ENCODE results near the gene CDX1.

Gene CDX1

DNA sequence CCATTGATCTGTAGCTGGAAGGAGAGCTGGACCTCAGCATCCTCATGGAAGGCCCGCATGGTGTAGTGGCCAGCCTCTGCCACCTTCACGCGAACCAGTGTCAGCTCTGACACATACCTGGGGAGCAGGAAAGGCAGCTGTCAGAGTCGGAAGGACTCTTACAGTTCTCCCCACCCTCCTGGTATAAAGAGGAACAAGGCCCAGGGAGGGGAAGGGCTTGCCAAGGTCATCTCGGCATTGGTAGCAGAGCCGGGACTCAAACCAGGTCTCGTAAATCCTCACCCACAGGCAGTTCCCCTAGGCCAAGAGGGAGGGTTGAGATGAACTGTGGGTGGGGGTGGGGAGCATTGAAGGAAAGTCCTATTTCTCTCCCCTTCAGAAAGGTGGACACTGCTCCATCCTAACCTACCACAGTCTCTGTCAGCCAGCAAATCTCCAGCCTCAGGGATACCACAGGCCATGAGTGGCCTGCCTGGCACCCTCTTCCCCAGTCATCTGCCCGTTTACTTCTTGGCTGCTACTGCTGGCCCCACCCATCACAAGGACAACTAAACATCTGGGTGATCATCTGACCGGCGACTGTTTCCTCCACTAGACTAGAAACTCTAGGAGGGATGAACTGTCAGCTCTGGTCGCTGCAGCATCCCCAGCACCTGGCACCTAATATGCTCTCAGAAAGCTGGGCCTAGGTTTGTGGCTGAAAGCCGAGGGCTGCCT lies 34.4 kb upstream of the CDX1 start:
- no peak for DNase-seq

DNA sequence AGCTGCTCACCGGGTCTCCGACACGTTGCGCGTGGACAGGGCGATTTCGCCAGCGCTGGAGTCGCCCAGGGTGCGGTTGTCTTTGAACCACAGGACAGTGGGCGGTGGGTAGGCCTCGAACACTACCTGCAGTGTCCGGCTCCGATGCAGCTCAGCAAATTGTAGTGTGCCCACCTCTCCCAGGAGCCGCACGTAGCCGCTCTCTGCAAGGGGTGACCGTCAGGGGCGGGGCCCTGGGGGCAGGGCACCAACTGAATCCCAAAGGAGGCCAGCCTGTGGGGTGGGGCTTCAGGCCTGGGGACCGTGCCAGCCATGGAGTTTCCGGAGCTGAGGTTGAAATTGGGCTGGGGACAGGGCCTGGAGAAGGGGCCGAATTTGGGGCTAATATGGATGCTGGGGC lies 33.8 kb upstream of the CDX1 start:
- no peak for DNase-seq

DNA sequence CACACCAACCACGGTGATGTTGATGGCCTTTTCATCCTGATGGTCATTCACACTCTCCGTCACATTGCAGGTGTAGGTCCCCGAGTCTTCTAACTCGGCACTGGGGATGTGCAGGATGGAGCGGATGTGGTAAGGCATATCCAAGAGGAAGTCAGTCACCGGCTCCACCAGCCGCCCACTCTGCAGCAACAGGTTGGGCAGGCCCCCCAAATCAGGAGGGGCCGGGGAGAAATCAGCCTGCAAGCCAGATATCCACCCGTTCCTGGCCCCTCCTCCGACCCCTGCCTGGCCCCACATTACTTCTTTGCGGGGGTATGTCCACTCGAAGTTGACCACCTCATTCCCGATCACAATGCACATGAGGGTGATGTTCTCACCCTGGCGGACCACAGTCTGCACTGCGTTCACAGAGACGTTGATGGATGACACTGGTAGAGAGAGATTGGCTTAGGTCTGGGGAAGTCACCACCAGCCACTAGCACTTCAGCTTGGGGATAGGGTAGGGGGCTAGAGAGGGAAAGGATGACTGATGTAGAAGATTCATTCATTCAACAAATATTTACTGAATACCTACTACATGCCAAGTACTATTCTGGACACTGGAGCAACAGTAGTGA lies 32.9 kb upstream of the CDX1 start:
- no peak for DNase-seq

DNA sequence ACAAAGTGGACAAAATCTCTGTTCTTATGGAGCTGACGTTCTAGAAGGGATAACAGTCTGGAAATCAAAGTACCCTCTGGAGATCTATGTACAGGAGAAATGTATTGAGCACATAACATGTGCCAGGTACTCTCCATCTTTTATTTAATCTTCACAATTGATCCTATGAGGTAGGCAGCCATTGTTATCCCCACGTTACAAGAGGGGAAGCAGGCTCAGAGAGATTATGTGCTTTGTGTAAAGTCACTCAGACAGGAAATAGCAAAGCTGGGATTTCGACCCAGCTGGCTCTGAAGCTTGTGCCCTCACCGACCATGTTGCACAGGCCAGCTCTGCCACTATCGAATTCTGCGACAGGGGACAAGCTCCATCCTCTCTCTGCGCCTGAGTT lies 32.4 kb upstream of the CDX1 start:
- no peak for DNase-seq

DNA sequence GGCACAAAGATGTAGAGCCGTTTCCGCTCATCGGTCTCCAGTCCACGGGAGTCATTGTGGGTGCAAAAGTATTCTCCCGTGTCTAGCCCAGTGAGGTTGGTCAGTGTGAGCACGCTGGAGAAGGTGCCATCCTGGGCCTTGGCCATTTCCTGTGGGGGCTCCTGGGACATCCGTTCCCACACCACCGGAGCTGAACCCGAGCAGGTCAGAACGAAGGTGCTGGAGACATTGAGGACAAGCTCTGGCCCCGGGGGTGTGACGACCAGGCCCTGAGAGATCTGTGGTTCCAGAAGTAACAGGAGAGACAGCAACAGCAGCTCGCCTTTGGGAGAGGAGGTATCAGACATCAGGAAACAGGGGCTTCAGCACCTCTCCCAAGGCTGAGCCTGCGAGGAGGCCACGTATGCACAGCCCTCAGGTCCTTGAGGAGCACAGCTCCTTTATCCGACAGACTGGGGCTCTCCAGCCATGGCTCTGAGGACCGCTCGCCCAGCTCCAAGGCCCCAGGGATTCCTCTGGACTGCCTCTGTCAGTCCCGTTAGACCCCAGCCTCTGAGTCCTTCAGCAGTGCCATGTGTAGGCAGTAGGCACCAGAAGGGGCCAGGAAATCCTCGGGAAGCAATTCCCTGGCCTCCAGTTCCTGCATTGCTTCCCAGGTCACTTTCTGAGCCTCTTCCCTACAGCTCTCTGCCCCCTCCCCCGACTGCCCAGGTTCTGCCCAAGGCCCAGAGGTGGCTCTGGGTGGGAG lies 30.8 kb upstream of the CDX1 start:
- DNase-seq, result no peak

DNA sequence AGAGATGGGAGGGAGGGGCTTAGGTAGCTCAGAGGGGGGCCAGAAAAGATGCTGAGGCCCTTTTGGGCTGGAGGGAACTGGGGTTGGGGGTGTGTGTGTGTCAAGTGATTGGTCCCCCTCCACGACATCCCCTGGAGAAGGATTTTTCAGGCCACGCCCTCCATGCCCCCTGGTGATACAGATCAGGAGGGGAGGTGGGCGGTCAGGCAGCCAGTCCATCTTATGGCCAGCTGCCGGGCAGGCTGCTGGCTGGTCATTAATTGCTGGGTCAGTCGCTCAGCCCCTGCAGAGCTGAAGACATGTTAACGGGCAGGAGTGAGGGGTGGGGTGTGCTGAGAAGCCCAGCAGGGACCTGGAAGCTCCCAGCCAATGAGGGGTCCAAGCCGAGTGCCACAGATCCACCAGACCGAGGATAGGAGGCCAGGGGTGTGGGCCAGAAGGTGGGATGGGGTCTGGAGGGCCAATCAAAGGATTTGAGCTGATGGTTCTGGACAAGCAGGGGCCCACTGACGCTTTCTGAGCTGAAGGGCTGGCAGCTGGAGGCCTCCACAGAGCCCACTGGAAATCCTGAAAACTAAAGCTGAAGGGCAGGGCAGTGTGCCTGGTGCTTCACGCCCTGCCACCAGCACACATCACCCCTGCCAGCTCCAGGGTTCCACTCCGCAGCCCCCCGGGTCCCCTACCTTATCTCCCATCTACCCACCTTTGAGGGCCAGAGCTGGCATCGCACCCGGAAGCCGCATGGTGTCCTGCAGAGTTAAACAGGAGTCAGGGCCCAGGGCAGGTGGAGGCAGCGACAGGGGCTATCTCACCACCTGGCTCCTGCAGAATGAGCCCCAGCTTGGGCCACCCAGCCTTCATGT lies 30.0 kb upstream of the CDX1 start:
- no peak for DNase-seq

DNA sequence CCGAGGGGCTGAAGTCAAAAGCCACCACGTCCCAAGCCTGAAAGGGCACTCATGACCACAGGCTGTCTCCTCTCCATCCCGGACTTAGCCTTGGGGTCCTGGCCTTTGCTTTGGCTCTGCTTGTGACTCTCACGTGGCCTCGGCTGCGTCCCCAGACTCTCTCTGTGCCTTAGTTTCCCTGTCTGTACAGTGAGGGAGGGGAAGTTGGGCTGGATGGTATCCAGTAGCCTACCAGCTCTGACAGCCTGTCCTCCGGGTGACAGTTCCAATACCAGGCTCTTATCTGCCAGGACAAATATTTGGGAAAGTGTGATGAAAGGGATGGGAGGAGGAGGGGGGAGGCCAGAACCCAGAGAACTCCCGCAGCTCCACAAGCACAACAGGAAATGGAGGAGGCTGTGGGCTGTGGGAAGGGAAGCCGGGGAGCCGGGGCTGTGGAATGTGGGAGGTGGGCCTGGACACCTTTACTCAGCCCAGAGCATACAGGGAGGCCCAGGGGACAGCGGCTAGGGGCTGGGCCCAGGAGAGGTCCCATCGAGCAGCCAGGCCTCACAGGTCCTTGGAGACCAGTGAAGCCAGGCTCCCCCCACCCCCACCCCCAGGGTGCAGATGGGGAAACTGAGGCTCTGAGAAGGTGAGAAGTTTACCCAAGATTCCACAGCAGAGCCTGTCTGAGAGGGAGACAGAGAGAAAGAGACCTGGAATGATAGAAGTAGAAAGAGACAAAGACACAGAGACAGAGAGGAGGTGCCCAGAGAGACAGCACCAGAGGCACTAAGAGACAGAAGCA lies 29.2 kb upstream of the CDX1 start:
- no peak for DNase-seq

DNA sequence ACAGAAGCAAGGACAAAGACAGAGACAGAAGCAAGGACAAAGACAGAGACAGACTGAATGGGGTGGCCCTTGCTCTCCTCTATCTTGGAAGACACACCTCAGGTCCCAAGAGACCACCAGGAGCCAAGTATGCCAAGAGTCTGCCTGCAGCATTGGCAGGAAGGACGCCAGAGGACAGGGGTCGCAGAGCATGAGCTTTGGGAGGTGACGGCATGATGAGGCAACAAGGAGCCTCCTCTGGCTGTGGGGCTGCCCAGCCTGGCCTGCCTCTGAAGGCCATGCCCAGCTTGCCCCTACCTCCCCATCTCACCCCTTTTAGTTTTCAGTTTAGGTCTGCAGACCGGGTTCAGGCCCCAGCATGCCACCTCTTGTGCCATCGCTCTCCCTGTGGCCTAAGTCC lies 28.6 kb upstream of the CDX1 start:
- no peak for DNase-seq

DNA sequence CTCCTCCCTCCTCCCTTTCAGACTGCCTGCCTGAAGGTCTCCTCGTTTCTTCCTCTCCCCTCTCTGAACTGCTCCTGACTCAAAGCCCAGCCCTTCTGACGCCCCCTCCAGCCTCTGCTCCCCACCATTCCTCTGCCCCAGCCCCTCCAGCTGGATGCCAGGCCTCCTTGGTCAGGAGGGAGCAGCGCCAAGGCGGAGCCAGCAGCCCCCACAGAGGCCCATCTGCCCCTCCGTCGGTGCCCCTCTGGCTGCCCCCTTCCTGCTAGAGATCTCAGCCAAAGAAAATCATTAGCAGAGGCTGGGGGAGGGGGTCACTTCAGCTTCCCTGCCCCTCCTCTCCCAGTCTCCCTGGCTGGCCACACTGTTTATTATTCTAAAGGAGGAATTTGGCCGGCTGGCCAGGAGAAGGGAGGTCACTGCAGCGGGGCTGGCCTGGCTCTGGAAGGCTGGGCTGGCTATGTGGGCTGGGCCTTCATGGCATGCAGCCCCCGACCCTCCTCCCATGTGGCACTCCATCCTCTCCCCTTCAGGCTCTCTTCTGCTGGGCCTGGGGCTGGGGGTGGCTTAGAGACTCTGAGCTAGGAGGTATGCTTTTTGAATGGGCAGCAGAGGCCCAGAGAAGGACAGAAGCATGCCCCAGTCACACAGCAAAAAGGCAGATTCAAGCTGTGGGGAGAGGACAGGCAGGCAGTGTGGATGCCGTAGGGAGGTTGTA lies 27.9 kb upstream of the CDX1 start:
- DNase-seq, result no peak

DNA sequence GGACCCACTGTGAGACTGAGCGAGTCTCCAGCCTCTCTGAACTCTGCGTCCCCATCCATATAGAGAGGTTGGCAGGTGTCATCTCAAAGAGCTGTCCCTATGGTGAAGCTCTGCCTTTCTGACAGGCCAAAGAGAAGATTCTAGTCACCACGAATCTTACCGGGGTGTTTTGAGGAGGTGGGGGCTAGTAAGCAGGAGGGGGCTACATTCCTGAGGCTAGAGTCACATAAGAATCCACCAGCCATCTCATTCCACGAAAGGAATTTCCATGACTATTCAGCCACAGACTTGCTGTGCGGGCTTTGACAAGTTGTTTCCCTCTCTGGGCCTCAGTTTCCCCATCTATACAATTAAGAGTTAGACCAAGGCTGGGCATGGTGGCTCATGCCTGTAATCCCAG lies 27.2 kb upstream of the CDX1 start:
- DNase-seq, result no peak

DNA sequence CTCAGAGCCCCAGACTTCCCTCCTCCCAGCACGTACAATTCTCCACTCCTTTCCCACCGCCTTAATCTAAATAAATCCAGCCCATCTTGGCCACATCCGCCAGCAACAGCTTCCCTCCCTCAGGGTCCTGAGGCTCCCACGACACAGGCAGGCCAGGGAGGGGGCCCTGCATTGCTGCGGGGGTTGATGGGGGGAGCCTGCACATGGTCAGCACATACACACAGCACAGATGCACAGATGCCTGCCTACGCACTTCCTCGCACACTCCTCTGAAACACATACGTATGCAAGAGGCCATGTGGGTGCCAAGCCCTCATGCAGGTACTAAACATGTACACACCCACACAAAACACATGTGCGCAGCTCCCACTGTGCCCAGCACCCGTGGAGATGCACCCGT lies 25.7 kb upstream of the CDX1 start:
- no peak for DNase-seq

DNA sequence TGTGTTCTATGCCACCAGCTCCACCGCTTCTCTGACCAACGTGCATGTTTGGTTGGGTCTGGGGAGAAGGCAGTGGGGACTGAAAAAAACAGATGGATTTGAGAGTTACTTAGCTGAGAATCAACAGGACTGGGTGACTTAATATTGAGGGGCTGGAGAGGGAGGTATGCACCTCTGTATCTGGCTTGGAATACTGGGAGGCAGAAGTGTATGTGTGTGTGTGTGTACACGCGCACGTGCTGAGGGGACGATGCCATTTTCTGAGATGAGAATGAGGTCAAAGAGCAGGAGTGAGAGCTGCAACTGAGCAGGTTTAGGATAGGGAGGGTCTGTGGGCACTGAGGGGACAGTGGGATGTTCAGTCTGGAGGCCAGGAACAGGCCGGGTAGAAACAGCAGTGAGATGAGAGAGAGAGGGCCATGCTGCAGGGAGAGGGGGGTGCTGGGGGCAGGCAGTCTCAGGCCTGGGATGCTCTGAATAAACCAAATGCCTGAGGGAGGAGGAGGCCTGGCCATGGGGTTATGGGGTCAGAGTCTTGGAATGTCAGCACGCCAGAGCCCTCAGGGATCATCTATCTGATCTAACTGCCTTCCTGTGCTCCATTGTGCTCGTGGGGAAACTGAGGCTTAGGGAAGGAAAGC lies 24.9 kb upstream of the CDX1 start:
- no peak for DNase-seq

DNA sequence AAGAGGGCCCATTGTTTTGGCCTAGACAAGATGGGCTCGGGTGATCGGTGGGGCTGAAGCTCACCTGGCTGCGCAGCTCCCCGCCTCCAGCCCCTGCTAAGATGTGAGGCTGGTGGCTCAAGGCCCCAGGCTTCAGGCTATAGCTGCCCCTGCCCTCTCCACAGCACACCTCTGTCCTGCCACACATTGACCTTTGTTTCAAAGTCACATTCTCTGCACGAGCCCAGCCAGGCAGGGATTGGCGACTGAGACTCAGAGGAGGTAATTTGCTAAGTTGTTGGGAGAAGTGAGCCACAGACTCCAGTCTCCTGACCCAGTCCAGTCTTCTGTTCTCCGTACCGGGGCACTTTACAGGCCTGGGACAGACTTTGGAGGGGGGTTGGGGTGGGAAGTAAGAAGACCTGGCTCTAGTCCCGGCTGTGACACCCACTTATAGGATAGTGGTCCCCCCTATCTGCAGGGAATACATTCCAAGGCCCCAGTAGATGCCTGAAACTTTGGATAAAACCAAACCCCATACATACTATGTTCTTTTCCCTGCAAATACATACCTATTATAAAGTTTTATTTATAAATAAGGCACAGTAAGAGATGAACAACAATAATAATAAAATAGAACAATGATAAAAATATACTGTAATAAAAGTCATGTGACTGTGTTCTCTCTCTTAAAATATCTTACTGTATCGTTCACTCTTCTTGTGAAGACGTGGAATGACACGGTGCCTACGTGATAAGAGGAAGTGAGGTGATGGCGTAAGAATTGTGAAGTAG lies 24.2 kb upstream of the CDX1 start:
- DNase-seq, result no peak

DNA sequence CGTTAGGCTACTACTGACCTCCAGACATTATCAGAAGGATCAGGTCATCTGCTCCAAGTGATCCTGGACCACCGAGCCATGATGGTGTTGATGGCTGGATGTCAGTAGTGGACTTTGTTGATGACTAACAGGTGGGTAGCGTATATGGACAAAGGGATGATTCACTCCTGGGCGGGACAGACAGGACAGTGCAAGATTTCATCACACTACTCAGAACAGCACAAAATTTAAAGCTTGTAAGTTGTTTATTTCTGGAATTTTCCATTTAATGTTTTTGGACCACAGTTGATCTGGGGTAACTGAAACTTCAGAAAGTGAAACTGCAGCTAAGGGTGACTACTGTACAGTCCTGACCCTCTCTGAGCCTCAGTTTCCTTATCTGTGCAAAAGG lies 23.6 kb upstream of the CDX1 start:
- no peak for DNase-seq

DNA sequence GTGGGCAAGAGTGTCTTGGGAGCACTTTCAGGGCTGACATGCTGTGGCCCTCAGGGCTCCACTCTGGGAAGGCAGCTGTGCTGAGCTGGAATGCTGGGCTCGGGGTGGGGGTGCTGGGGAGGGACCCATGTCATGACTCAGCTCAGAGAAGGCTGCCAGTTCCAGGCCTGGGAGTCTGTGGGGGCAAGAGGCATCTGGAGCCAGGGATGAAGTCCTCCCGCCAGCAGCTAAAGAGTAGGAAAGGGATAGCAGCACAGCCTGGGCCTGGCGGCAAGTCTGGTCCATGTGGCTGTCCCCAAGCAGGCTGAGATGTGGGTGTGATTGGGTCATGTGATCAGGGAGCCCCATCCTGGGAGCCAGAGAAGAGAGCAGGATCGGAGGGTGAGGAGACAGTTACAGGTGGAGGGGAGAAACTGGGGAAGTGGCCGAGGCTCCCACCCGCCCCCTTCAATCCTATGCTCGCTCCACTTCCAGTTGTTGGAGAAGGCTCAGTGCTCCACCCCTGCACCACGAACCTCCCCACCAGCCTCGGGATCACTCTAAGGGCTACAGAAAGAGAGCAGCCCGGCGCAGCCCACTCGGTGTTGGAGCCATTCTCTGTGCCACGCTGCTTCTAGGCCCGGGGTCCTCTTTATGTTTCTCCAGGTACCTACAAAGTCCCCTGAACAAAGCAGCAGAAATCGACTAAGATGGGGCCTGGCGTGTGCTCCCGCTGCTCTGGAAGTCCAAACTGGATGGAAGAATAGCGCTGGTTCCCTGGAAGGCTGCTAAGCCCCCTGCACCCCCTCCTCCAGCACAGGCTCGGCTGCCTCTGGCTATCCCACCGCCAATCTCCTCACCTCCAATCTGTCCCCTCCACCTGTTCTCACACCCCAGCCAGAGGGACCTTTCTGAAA lies 23.0 kb upstream of the CDX1 start:
- no peak for DNase-seq

DNA sequence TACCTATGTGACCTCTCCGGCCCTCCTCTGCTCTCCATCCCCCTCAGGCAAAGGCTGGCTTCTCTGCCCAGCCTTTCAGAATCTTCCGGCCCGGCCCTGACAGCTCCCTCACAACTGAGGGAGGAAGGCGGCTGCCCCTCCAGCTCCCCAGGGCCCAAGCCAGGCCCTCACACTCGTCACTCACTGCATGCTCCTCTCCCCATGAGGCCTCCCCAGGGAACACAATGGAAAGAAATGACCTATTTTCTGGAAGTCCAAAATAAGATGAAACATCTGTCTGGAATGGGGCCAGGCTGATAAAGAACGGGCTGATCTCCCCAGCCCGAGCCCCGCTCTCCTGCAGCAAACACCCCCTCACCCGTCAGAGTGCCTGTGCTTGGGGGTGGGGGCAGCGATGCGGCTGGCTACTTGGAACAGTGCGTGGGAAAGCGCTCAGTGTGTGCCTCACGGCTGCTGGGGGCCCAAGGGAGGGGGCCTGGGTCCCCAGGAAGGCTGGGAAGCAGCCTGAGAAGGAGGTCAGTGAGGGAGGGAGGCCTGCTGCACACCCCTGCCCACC lies 22.3 kb upstream of the CDX1 start:
- no peak for DNase-seq

DNA sequence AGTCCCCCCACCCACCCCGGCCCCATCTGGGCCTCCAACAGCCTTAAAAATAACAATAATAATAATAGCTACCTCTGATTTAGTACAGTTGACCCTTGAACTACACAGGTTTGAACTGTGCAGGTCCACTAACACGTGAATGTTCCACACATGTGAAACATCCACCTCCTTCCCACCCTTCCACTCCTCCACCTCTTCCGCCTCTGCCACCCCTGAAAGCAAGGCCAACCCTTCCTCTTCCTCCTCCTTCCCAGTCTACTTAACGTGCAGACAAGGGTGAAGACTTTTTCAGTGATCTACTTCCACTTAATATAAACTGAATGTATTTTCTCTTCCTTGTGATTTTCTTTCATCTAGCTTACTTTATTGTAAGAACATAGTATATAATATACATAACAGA lies 21.7 kb upstream of the CDX1 start:
- no peak for DNase-seq

DNA sequence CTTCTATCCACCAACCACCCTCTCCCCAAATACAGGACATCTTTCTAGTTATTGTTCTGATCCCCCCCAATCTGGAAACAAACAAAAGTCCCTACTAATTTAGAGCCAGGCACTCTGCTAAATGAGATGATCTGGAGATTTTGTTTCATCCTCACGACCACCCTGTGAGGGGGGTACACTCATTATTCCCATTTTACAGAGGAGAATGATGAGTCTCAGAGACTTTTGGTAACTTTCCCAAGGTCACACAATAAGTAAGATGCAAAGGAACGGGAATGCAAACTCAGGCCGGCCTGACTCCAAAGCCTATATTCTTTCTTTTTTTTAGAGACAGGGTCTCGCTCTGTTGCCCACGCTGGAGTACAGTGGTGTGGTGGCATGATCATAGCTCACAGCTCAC lies 20.3 kb upstream of the CDX1 start:
- no peak for DNase-seq
